ENCODE data around the gene VEGFA. TPM values are rescaled to one million over a fixed set of nuclear protein-coding genes. Genes with fewer than 3 reads are reported as not detected.

Gene VEGFA
- polyA plus RNA-seq, 1 experiment, result 189 TPM

GRCh38 chr6:43819958-43820357, 49.9 kb downstream of the VEGFA start:
- DNase-seq (ENCODE audit: low read depth, low spot score), result no peak
- Histone ChIP-seq H3K9me3 (ENCODE audit: control insufficient read depth, insufficient read depth, low read length) (no peaks in the 10 kb centered on the region), H3K4me3 (ENCODE audit: low read depth, low read length) (no peak overlapping the region), H3K27ac (ENCODE audit: low read depth, low read length) (no peak overlapping the region), H3K27me3 (ENCODE audit: control insufficient read depth, insufficient read depth, low read length) (peaks cover 12% of the 10 kb centered on the region)
- ChIA-PET CTCF (no interaction called here), POLR2A (no interaction called here)
- TF ChIP-seq CTCF (IDR thresholded peaks at IDR 0.05; ENCODE audit: low read depth, low read length), result no peak

GRCh38 chr6:43820486-43820885, 50.5 kb downstream of the VEGFA start:
- TF ChIP-seq CTCF (IDR thresholded peaks at IDR 0.05; ENCODE audit: low read depth, low read length), result no peak
- DNase-seq (ENCODE audit: low read depth, low spot score), result no peak
- POLR2A ChIA-PET, result no interaction called here
- H3K27ac ChIP-seq (ENCODE audit: low read depth, low read length), result no peak overlapping the region
- H3K4me3 ChIP-seq (ENCODE audit: low read depth, low read length), result no peak overlapping the region
- H3K27me3 ChIP-seq (ENCODE audit: control insufficient read depth, insufficient read depth, low read length), result peaks cover 12% of the 10 kb centered on the region
- CTCF ChIA-PET, result no interaction called here
- no peaks in the 10 kb centered on the region for H3K9me3 ChIP-seq (ENCODE audit: control insufficient read depth, insufficient read depth, low read length)

GRCh38 chr6:43821101-43821886, 51.3 kb downstream of the VEGFA start:
- no peak overlapping the region for H3K27ac ChIP-seq (ENCODE audit: low read depth, low read length)
- no peak overlapping the region for H3K4me3 ChIP-seq (ENCODE audit: low read depth, low read length)
- POLR2A ChIA-PET, result no interaction called here
- peaks cover 14% of the 10 kb centered on the region for H3K27me3 ChIP-seq (ENCODE audit: control insufficient read depth, insufficient read depth, low read length)
- no peak for TF ChIP-seq CTCF (IDR thresholded peaks at IDR 0.05; ENCODE audit: low read depth, low read length)
- DNase-seq (ENCODE audit: low read depth, low spot score), result no peak
- CTCF ChIA-PET, result interaction anchor here (0.7 kb wide), 1 partner anchor 10 kb away, joined by 4 read pairs; no protein-coding TSS in a partner anchor
- no peaks in the 10 kb centered on the region for H3K9me3 ChIP-seq (ENCODE audit: control insufficient read depth, insufficient read depth, low read length)

- peaks cover 11% of the 10 kb centered on the region for H3K27me3 ChIP-seq (ENCODE audit: control insufficient read depth, insufficient read depth, low read length)
- TF ChIP-seq CTCF (IDR thresholded peaks at IDR 0.05; ENCODE audit: low read depth, low read length), result no peak
- no peak for DNase-seq (ENCODE audit: low read depth, low spot score)
- no peak overlapping the region for H3K27ac ChIP-seq (ENCODE audit: low read depth, low read length)
- H3K4me3 ChIP-seq (ENCODE audit: low read depth, low read length), result no peak overlapping the region
- POLR2A ChIA-PET, result no interaction called here
- CTCF ChIA-PET, result no interaction called here
- no peaks in the 10 kb centered on the region for H3K9me3 ChIP-seq (ENCODE audit: control insufficient read depth, insufficient read depth, low read length)
Measured at GRCh38 chr6:43823390-43823789, 53.4 kb downstream of the VEGFA start.

- ChIA-PET POLR2A (no interaction called here), CTCF (interaction anchor here (1.0 to 1.4 kb wide), 3 partner anchors 14 to 157 kb away, joined by 3 read pairs; partner anchors contain the start of gene VEGFA)
- Histone ChIP-seq H3K9me3 (ENCODE audit: control insufficient read depth, insufficient read depth, low read length) (no peaks in the 10 kb centered on the region), H3K4me3 (ENCODE audit: low read depth, low read length) (no peak overlapping the region), H3K27me3 (ENCODE audit: control insufficient read depth, insufficient read depth, low read length) (peaks cover 11% of the 10 kb centered on the region), H3K27ac (ENCODE audit: low read depth, low read length) (no peak overlapping the region)
- TF ChIP-seq CTCF (IDR thresholded peaks at IDR 0.05; ENCODE audit: low read depth, low read length), result no peak
- no peak for DNase-seq (ENCODE audit: low read depth, low spot score)
Measured at GRCh38 chr6:43823879-43824702, 54.1 kb downstream of the VEGFA start.

Measured in AG04450 (cell line).